Heart left ventricle (tissue), 16 donors: Measurements from ENCODE around the gene DCUN1D4. TPM values are rescaled to one million over a fixed set of nuclear protein-coding genes. Genes with fewer than 3 reads are reported as not detected.

ENCODE experiments used
- ATAC-seq, 4 donors: fragments of 200-7000 bp; cut with Tn5 transposase; one replicate each; pipeline ENCODE4 v1.9.1; 2020 to 2022; ENCODE audit warnings: moderate library complexity in 4 of 4, mild to moderate bottlenecking in 3 of 4, moderate number of reproducible peaks in 1 of 4
- DNase-seq, 5 donors: peaks; one replicate each; pipeline ENCODE4 v3.0.0-alpha.2; 2020
- H3K27ac ChIP-seq, 12 donors: fragments of 200-600 bp; sonication (generic) in 4 of 12; one replicate each; pipeline versions ENCODE4 v1.5.0 to v1.8.0; 2016 to 2022; ENCODE audit warnings: mild to moderate bottlenecking in 2 of 12
- H3K27me3 ChIP-seq, 9 donors: fragments of 200-600 bp; sonication (generic) in 2 of 9; one replicate each; pipeline versions ENCODE4 v1.5.1 to v1.8.0; 2016 to 2022; ENCODE audit warnings: mild to moderate bottlenecking in 3 of 9
- H3K36me3 ChIP-seq, 9 donors: fragments of 200-600 bp; sonication (generic) in 2 of 9; one replicate each; pipeline versions ENCODE4 v1.5.0 to v1.8.0; 2018 to 2022; ENCODE audit warnings: mild to moderate bottlenecking in 2 of 9
- H3K4me1 ChIP-seq, 12 donors: fragments of 200-600 bp; sonication (generic) in 4 of 12; one replicate each; pipeline versions ENCODE4 v1.5.0 to v1.8.0; 2016 to 2022; ENCODE audit warnings: mild to moderate bottlenecking in 3 of 12
- H3K4me3 ChIP-seq, 12 donors: fragments of 200-600 bp; sonication (generic) in 4 of 12; one replicate each; pipeline versions ENCODE4 v1.5.0 to v1.8.0; 2017 to 2022; ENCODE audit warnings: mild to moderate bottlenecking in 9 of 12, moderate library complexity in 4 of 12
- H3K9me3 ChIP-seq, 12 donors: fragments of 200-600 bp; sonication (generic) in 4 of 12; one replicate each; pipeline versions ENCODE4 v1.5.0 to v1.8.0; 2016 to 2022; ENCODE audit warnings: mild to moderate bottlenecking in 1 of 12
- CTCF ChIP-seq, 12 donors: fragments of 200-600 bp; sonication (generic) in 4 of 12; IDR thresholded peaks; one replicate each; pipeline versions ENCODE4 v1.5.0 to v1.8.0; 2018 to 2022; ENCODE audit warnings: antibody characterized with exemption in 12 of 12, mild to moderate bottlenecking in 5 of 12
- POLR2A ChIP-seq, 2 donors: fragments of 450-650 bp; IDR thresholded peaks; one replicate each; pipeline ENCODE4 v1.6.1; 2017; ENCODE audit warnings: antibody characterized with exemption in 2 of 2, mild to moderate bottlenecking in 2 of 2, moderate library complexity in 2 of 2
- WGBS, 4 donors: extraction: QIAGEN DNeasy Blood & Tissue Kit in 2 of 4; methylation state at CpG; one replicate each; pipeline versions ENCODE4 v1.1.5 to v1.1.7; 2013 to 2018; 5-methylcytosine and 5-hydroxymethylcytosine counted together
- intact Hi-C, 10 donors: fragments of 100-400 bp; cut with DNase I; formaldehyde crosslinking; loops; one replicate each; pipeline versions ENCODE4 v1.11.1 to v1.14.2; 2022
- polyA plus RNA-seq, 2 donors: library from polyadenylated mRNA; stranded (reverse); fragments of 200-250 nt; gene quantifications; one replicate each; pipeline ENCODE4 v1.2.3, GENCODE V29; 2013
- total RNA-seq, 9 donors: library from RNA; depleted of rRNA in 2 of 9; stranded (reverse); fragments of >200 nt in 2 of 9; fragmentation: NEBNext Ultra II Directional in 3 of 9; extraction: Animal tissue kit (Norgen Biotek cat#: 25700) in 3 of 9; gene quantifications; one replicate each; pipeline versions ENCODE4 v1.1.0 to v1.2.4, GENCODE V29; 2016 to 2023
- donor health status: ischemic (EF 13 %, LVEDD 7.1; RV severe dilation, severe dysfunction).
- donor health status: healthy with polysubstance abuse.
- donor health status: DM: no; HTN: yes; CAD: no.
- donor health status: DM: no; HTN: no; CAD: no.
- donor health status: ischemic (EF 25% LVEDD 6.9; RV normal size, moderate dysfunction).
- donor health status: ischemic (EF 25% LVEDD 5.7; RV mildly dilated, moderate dysfunction).
- donor health status: healthy.
- donor health status: DM: yes; HTN: yes; CAD: no.
- donor health status: ischemic (EF 35%, LVEDD 5.7; RV mildly dilated, moderate dysfunction).
- donor health status: nonischemic (EF 11% LVEDD 7.7; RV severe dilation, severe dysfunction).
- donor health status: DM: yes; HTN: yes; CAD: no.
- donor health status: PGD.
- donor health status: ischemic (EF 29% LVEDD 5.4; RV normal size, mild dysfunction).
- donor health status: nonischemic (EF 23%, LVEDD 6.1; RV moderate dilation, normal function).

DCUN1D4 gene
- total and polyA plus RNA-seq, 11 donors = 10.4 to 54.0 (median 35.8) TPM

GRCh38 chr4:51870441-51871188 lies 27.7 kb downstream of the DCUN1D4 start:
- TF ChIP-seq CTCF (IDR thresholded peaks at IDR 0.05) (no peak), POLR2A (IDR thresholded peaks at IDR 0.05) (no peak)
- intact Hi-C loops = no loop called here
- Histone ChIP-seq H3K4me3 (no peak overlapping the region), H3K4me1 (peaks cover 0 to 4% (median 0%) of the 10 kb centered on the region in 12 donors), H3K36me3 (peaks cover 0 to 87% (median 76%) of the 10 kb centered on the region in 9 donors), H3K9me3 (no peaks in the 10 kb centered on the region), H3K27ac (no peak overlapping the region), H3K27me3 (no peaks in the 10 kb centered on the region)
- ATAC-seq = no peak
- 95 to 98% (median 97%) methylated on average over 3 of the region's 3 CpGs for WGBS, 4 donors
- DNase-seq = no peak

- Histone ChIP-seq H3K4me1 (no peaks in the 10 kb centered on the region), H3K4me3 (no peak overlapping the region), H3K27me3 (no peaks in the 10 kb centered on the region), H3K9me3 (peaks cover 0 to 3% (median 0%) of the 10 kb centered on the region in 12 donors), H3K27ac (no peak overlapping the region), H3K36me3 (peaks cover 0 to 84% (median 69%) of the 10 kb centered on the region in 9 donors)
- DNase-seq = no peak
- WGBS, 4 donors = 87 to 94% (median 91%) methylated on average over 9 of the region's 9 CpGs
- intact Hi-C loops = no loop called here
- ATAC-seq = no peak
- no peak for TF ChIP-seq POLR2A (IDR thresholded peaks at IDR 0.05)
- no peak for TF ChIP-seq CTCF (IDR thresholded peaks at IDR 0.05)
Observed at GRCh38 chr4:51872283-51872997, 29.5 kb downstream of the DCUN1D4 start.

GRCh38 chr4:51874551-51874950 lies 31.6 kb downstream of the DCUN1D4 start:
- ATAC-seq = no peak
- TF ChIP-seq CTCF (IDR thresholded peaks at IDR 0.05) (no peak), POLR2A (IDR thresholded peaks at IDR 0.05) (no peak)

GRCh38 chr4:51878431-51878830 lies 35.5 kb downstream of the DCUN1D4 start:
- DNase-seq = no peak
- TF ChIP-seq CTCF (IDR thresholded peaks at IDR 0.05) (no peak), POLR2A (IDR thresholded peaks at IDR 0.05) (no peak)
- no peaks in the 10 kb centered on the region for H3K4me1 ChIP-seq
- no peak for ATAC-seq
- H3K27me3 ChIP-seq = no peaks in the 10 kb centered on the region
- H3K36me3 ChIP-seq = peaks cover 0 to 96% (median 88%) of the 10 kb centered on the region in 9 donors
- peaks cover 0 to 3% (median 0%) of the 10 kb centered on the region in 12 donors for H3K9me3 ChIP-seq
- no peak overlapping the region for H3K4me3 ChIP-seq
- whole genome bisulfite sequencing, 4 donors = 66 to 86% (median 76%) methylated on average over 2 of the region's 2 CpGs
- intact Hi-C loops = no loop called here
- H3K27ac ChIP-seq = no peak overlapping the region

More at GRCh38 chr4:51874551-51874950, 31.6 kb downstream of the DCUN1D4 start:
- H3K4me3 ChIP-seq = no peak overlapping the region
- H3K27me3 ChIP-seq = no peaks in the 10 kb centered on the region
- no peak overlapping the region for H3K27ac ChIP-seq
- H3K9me3 ChIP-seq = peaks cover 0 to 3% (median 0%) of the 10 kb centered on the region in 12 donors
- 95 to 97% (median 96%) methylated on average over 6 of the region's 6 CpGs for WGBS, 4 donors
- intact Hi-C loops = no loop called here
- no peak for DNase-seq
- no peaks in the 10 kb centered on the region for H3K4me1 ChIP-seq
- H3K36me3 ChIP-seq = peaks cover 0 to 92% (median 78%) of the 10 kb centered on the region in 9 donors
